ENCODE data around the gene GCDH.

GCDH gene

GRCh38 chr19:12946092-12946721 lies 55.2 kb downstream of the GCDH start:
- Histone ChIP-seq H3K27ac (replicated peaks) (peak overlapping the region; percentile 75), H3K27me3 (ENCODE audit: insufficient read depth, poor library complexity, severe bottlenecking) (no peaks in the 10 kb centered on the region), H3K4me3 (replicated peaks; ENCODE audit: insufficient read depth, low read length) (peak overlapping the region; percentile 81)
- peak in 1 of 2 experiments; percentile 60 for DNase-seq (ENCODE audit: low read depth in 1 of 2, low spot score in 1 of 2)
- TF ChIP-seq POLR2AphosphoS5 (IDR thresholded peaks at IDR 0.05; ENCODE audit: low read depth): peak; percentile 33; the same call in 1 of the 2 replicates
- TF ChIP-seq CTCF (IDR thresholded peaks at IDR 0.05; ENCODE audit: insufficient read depth, low read length): no peak
- TF ChIP-seq REST (IDR thresholded peaks at IDR 0.05; ENCODE audit: insufficient replicate concordance, low read depth): peak; percentile 2

- DNase-seq (ENCODE audit: low read depth in 1 of 2, low spot score in 1 of 2): no peak
- no peak for TF ChIP-seq SPI1 (IDR thresholded peaks at IDR 0.05; ENCODE audit: borderline replicate concordance, low read depth)
- TF ChIP-seq REST (IDR thresholded peaks at IDR 0.05; ENCODE audit: insufficient replicate concordance, low read depth): no peak
- TF ChIP-seq POLR2AphosphoS5 (IDR thresholded peaks at IDR 0.05; ENCODE audit: low read depth): no peak
- TF ChIP-seq CTCF (IDR thresholded peaks at IDR 0.05; ENCODE audit: insufficient read depth, low read length): no peak
- TF ChIP-seq GABPA (IDR thresholded peaks at IDR 0.05; ENCODE audit: low read depth): no peak
- H3K4me3 ChIP-seq (replicated peaks; ENCODE audit: insufficient read depth, low read length): peak overlapping the region; percentile 81
- no peaks in the 10 kb centered on the region for H3K27me3 ChIP-seq (ENCODE audit: insufficient read depth, poor library complexity, severe bottlenecking)
- peak overlapping the region; percentile 75 for H3K27ac ChIP-seq (replicated peaks)
Observed at GRCh38 chr19:12946731-12947496, 56.0 kb downstream of the GCDH start.

GRCh38 chr19:12947702-12948611 lies 57.0 kb downstream of the GCDH start:
- no peak for TF ChIP-seq GABPA (IDR thresholded peaks at IDR 0.05; ENCODE audit: low read depth)
- no peak for TF ChIP-seq REST (IDR thresholded peaks at IDR 0.05; ENCODE audit: insufficient replicate concordance, low read depth)
- TF ChIP-seq POLR2AphosphoS5 (IDR thresholded peaks at IDR 0.05; ENCODE audit: low read depth): no peak; the same call in 1 of the 2 replicates
- TF ChIP-seq SPI1 (IDR thresholded peaks at IDR 0.05; ENCODE audit: borderline replicate concordance, low read depth): no peak
- no peak for TF ChIP-seq CTCF (IDR thresholded peaks at IDR 0.05; ENCODE audit: insufficient read depth, low read length)
- Histone ChIP-seq H3K4me3 (replicated peaks; ENCODE audit: insufficient read depth, low read length) (no peak overlapping the region), H3K27me3 (ENCODE audit: insufficient read depth, poor library complexity, severe bottlenecking) (no peaks in the 10 kb centered on the region), H3K27ac (replicated peaks) (peak overlapping the region; percentile 75)
- DNase-seq (ENCODE audit: low read depth in 1 of 2, low spot score in 1 of 2): no peak
